Stimulated activated CD4-positive, alpha-beta T cell treated with anti-CD3 and anti-CD28 coated beads, TNF-alpha, amount 100 ng/mL, for 48 hours (primary cell): ENCODE results near the gene ACTG1.

Experiments used
- DNase-seq, 3 donors: peaks; one replicate each; pipeline ENCODE4 v3.0.0-alpha.2; 2020; ENCODE audit warnings: low read depth in 3 of 3

Gene ACTG1

DNA sequence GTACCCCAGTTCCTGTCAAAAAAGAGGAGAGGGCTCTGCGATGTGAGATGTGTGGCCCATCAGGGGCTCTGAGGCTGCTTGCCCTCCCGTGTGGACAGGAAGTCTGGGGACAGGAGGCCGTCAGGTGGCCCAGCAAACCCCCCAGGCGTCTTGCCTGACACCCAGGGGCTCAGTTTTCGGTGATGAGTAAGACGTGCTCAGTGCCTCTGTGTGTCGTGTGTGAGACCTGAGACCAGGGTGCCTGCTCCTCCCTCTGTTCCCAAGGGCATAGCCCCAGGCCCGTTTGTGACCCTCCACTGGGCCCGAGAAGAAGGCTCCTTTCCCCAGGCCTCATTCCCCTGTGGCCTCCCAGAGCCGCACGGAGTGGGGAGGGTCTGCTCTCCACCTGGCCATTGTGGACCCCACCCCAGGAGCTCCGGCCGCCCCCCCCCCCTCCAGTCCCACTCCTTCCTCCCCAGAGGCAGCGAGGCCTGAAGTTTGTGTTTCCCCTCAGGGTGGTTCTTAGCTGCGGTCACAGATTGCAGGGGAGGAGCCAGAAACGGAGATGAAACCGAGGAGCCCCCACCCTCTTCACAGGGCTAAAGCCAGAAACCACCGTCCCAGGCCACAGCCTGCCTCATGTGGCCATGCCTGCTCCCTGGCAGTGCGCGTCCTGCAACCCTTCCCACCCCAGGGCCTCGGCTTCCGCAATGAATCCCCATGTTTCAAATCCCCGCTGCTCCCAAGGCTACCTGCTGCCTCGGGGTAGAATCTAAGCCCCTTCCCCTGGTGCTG is 4.9 kb upstream of the ACTG1 start:
- no peak for DNase-seq

DNA sequence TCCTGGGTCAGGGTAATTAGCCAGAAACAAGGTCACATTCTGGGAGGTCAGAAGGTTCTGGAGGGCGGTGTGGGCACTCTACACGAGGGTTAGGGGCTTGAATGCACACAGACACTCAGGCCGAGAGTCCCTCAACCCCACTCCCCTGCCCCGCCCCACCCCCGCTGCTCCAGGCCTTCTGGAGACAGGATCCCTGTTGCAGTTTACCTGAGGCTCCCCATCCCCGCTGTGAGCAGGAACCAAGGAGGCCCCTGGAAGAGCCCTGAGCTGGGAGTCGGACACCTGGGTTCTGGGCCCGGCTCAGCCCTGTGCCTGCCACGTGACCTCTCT is 4.4 kb upstream of the ACTG1 start:
- DNase-seq, result no peak

DNA sequence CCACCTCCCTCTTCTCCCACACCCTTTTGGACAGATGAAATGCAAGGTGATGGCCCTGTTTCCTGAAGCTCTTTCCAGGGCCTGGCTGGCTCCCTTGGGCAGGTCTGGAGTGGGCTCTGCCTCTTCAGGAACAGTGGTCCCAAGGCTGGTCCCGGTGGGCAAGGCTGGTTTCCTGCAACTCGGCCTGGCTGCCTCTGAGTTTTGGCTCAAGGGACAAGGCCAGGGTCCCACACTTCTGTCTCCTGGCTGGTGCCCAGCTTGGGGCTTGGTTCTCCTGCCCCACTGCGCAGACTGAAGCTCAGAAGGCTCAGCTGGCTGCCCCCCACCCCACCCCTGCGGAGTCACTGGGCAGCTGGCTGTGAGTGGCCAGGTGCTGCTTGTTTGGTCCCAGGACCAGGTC is 3.8 kb upstream of the ACTG1 start:
- DNase-seq, result no peak

DNA sequence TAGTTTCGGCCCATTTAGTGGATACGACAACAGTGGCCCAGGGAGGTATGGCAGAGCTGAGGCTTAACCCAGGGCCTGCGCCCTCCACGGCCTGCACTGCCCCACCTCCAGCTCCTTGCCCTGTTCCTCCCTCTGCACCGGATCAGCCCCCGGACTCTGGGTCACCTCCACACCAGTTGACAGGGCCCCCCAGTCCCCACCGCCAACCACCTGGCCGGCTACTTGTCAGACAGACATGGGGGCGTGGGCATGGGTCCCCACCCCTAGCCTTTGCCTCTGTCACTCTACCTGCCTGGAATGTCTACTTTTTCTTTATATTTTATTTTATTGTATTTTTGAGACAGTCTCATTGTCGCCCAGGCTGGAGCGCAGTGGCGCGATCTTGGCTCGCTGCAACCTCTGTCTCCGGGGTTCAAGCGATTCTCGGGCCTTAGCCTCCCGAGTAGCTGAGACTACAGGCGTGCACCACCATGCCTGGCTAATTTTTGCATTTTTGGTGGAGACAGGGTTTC is 3.0 kb upstream of the ACTG1 start:
- no peak for DNase-seq

DNA sequence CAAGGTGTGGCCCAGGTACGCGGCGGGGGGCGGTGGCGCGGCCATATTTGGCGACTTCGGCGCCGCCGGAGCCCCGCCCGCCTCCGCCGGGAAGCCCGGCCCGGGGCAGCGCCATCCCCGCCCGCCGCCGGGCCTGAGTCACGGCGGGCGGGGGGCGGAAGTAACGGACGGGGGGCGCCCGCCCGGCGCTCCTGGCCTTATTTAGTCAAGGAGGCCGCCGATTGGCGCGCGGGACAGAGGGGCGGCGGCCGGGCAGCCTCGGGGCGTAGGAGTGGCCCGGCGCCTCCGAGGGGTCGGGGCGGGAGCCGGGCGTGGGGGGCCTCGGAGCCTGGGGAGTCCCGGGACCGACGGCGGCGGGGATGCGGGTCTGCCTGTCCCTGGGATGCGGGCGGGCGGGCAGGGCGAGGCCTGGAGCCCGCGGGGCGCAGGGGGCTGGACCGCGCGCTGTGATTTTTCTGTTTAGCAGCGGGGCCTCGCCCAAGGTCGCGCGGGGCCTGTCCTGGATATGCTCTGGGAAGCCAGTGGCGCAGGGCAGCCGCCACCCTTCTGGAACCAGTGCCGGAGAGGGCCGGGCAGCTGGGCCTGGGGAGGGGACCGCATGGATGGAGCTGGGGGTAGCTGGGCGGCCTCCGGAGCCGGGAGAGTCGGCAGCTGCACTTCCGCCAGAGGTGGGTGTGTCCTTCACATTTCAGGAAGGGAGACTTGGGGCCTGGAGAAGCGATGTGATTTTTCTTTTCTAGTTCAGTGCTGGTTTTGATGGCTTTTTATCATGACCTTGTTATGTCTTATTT is 2.3 kb upstream of the ACTG1 start:
- DNase-seq, result peak in 1 of 3 donors; percentile 72

DNA sequence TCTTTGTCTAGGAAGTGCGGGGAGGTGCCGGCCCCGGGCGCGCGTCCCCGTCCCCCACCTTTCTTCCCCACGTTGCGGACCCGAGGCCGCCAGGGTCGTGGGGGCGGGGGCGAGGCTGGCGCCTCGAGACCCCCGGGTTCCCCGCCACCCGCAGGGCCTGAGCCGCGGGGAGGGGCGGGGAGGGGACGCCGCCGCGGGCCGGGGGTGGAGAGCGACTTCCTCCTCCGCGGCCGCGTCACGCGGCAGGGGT is 1.8 kb upstream of the ACTG1 start:
- no peak for DNase-seq

DNA sequence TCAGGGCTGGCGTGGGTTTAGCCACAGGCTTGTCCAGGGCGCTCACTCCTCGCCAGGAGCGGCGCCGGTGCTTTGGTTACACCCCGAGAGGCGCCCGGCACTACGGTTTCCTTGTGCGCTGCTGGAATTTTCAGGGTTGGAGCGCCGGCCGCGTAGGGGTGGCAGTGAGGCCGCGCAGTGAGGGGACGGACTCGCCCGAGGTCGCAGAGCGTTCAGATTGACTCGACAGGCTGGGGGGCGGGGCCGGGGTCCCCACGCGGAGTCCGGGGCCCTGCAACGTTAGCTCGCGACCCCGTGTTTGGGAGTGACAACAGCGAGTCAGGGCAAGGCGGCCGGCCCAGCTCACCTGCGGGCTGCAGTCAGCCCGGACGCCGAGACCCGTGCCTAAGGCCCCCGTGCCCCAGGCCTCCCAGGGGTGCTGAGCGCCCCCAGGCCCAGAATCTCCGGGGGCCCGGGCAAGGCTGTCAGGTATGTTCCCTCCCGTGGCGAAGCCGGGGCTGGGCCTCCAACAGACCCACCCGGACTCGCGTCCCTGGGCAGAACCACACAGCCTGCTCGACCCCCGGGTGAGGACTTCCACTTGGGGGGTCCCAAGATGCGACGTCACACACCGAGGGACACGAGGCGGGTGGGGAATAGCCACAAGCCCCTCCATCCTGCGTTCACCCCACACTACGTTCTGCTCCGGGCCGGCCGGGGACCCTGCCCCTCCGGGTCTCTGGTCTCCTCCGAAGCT is 1.3 kb upstream of the ACTG1 start:
- peak in 1 of 3 donors; percentile 45 for DNase-seq

DNA sequence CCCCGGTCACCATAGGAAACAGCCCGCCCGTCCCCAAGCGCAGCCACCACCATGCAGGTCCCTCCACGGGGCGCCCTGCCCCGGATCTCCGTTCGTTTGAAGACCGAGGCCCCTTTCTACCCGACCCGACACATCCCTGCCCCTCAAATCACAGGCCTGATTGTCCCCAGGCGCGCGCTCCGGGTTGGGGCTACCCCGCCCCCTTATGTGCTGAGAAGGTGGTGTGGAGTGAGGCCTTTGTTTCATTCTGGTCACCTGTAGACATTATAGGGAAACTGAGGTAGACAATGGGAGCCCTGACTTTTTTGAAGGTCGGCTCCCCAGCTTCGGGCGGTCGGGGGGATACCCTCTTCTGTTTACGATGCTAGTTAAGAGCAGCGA is 763 bp upstream of the ACTG1 start:
- peak in 2 of 3 donors; percentile 63 for DNase-seq

DNA sequence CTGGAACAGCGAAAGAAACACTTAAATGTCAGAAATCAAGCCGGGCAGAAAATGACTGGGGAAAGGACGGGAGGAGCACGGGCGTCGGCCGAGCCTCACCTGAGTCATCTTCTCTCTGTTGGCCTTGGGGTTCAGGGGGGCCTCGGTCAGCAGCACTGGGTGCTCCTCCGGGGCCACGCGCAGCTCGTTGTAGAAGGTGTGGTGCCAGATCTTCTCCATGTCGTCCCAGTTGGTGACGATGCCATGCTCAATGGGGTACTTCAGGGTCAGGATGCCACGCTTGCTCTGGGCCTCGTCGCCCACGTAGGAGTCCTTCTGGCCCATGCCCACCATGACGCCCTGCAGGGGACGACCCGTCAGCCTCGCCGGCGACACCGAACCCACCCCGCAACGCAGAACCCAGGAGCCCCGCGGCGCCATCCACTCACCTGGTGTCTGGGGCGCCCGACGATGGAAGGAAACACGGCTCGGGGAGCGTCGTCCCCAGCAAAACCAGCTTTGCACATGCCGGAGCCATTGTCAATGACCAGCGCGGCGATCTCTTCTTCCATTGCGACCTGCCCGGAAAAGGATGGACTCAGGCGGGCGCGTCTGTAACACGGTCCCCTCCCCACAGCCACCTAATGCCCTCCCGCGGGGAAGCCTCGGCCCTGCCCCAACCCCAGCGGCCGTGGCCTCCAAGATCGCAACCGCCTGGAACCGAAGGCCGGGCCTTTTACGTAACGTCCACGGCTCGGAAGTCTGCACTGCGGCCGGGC is 616 bp downstream of the ACTG1 start:
- no peak for DNase-seq

DNA sequence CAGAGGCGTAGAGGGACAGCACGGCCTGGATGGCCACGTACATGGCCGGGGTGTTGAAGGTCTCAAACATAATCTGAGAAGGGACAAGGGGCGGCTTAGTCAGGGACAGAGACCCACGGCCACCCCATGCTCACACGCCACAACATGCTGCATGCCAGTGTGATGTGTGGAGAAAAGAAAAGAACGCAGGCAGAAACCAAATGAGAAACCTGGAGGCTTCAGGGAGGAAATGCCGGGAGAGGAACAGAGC is 1.1 kb downstream of the ACTG1 start:
- no peak for DNase-seq

DNA sequence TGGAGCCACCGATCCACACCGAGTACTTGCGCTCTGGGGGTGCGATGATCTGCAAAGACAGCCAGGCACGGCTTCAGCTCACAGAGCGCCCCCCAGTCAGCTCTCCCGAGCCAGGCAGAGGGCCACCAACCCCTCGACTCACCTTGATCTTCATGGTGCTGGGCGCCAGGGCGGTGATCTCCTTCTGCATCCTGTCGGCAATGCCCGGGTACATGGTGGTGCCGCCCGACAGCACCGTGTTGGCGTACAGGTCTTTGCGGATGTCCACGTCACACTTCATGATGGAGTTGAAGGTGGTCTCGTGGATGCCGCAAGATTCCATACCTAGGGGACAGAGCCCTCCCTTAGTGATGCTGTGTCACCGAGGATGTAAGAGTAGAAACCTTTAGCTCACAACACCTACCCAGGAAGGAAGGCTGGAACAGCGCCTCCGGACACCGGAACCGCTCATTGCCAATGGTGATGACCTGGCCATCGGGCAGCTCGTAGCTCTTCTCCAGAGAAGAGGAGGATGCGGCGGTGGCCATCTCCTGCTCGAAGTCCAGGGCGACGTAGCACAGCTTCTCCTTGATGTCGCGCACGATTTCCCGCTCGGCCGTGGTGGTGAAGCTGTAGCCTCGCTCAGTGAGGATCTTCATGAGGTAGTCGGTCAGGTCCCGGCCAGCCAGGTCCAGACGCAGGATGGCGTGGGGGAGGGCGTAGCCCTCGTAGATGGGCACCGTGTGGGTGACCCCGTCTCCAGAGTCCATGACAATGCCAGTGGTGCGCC is 1.6 kb downstream of the ACTG1 start:
- DNase-seq, result no peak

DNA sequence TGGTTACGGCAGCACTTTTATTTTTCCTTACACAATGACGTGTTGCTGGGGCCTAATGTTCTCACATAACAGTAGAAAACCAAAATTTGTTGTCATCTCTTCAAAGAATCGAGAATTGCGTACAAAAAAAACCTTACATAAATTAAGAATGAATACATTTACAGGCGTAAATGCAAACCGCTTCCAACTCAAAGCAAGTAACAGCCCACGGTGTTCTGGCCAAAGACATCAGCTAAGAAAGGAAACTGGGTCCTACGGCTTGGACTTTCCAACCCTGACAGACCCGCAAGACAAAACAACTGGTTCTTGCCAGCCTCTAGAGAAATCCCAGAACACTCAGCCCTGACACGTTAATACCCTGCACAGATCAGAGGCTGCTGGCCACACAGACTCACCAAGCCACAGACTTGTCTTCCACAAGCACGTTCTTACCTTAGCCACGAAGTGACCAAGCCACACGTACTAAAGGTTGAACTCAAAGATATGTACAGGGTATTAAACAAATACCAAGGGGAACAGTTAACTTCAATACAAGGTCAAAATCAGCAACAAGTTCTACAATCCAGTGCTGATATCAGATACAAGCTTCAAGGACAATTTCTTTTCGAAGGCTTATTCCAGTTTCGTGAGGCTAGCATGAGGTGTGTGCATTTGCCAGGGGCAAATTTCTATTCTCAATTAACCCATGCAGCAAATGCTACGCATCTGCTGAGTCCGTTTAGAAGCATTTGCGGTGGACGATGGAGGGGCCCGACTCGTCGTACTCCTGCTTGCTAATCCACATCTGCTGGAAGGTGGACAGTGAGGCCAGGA is 2.4 kb downstream of the ACTG1 start:
- DNase-seq, result no peak

DNA sequence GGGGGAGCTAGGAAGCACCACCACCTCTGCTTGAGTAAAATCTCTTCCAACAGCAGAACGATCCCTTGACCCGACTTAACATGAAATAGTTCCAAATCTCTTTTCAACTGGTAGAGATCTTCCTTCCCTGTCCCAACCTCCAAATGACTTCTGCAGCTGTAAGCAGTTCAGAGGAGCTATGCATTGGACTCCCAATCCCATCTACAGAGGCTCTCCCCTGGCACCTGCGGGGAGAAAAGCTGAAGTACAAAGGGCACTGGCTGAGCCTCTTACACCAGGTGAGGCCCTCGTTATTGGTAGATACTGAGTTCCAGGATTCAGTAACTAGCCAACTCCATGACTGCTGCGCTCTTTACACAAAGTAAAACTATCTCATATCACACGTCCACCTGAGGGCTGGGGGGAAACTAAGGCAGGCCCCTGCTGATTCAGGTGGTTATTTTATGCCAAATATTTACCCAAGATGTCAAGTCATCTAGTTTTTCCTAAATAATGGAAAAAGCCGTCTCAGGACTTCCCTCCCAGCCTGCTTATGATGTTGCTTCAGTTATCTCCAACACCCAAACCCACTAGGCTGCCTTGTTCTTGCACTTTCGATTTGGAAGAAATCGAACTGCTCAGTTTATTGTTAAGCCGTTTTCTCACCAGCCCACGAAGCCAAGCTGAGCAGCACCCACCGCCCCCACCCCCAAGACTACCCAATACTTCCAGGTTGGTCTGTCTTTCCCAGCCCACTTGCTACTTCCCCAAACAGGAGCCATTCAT is 3.2 kb downstream of the ACTG1 start:
- no peak for DNase-seq

DNA sequence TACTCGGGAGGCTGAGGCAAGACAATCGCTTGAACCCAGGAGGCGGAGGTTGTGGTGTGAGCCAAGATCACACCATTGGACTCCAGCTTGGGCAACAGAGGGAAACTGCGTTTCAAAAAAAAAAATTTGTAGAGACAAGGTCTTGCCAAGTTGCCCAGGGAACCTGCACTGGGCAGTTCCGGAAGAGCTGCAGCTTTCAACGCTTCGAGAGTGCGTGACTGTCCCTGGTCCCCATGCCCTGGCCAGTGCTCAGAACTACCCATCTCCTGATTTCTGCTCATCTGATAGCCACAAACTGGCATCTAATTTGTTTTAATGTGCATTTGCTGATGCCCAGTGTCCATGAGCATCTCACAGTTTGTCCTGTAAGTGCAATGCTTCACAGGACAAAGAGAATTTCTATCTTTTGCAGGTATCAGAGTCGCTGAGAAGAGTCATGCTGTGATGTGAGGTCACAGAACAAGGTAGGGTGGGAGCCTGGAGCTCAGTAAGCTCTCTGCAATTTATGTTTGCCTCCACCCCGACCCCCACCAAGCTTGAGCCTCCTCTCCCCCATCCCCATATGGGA is 3.9 kb downstream of the ACTG1 start:
- no peak for DNase-seq

DNA sequence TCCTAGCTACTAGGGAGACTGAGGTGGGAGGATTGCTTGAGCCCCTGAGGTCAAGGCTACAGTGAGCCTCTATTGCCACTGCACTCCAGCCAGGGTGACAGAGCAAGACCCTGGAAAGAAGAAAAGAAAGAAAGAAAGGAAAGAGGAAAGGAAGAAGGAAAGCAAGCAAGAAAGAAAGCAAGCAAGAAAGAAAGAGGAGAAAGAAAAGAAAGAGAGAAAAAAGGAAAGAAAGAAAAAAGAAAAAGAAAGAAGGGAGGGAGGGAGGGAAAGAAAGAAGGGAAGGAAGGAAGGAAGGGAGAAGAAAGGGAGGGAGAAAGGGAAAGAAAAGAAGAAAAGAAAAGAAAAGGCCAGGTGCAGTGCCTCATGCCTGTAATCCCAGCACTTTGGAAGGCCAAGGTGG is 9.0 kb downstream of the ACTG1 start:
- no peak for DNase-seq

DNA sequence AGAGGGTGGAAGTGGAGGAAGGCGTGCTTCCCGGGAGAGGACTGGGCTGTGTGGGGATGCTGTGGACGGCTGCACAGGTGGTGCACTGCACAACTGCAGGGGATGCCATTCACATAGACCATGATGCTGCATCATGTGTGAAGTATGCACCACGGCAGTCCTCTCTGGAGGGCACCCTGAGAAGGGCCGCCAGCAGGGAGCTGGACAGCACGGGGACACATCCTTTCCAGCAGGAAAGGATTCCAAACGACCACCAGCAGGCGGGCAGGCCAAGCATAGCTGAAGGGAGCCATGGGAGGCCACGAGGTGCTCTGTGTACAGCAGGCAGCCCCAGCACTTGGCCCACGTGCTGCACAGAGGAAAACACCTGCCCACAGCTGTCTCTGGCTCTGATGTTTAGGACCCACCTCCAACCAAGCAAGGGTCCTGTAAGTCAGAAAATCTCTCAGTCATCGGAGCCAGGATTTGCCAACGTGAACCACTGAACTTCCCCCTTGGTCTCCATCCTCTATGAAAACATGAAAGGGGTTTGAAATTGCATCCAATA is 10.1 kb downstream of the ACTG1 start:
- DNase-seq, result no peak

DNA sequence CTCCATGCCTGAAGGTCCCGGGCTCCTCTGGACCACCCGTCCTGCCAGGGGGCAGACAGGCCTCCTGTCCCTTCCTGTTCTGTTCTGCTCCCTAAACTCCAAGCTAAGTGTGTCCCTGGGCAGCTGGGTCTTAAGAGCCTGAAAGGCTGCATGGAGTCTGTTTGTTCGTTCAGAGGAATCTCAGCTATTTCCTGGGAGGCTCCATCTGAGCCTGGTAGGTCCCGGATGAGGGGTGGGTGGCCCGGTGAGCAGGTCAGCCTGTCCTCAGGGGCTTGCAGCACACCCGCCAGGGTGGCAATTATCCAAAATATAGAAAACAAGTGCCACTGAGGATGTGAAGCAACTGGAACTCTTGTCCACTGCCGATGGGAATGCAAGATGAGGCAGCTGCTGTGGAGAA is 12.6 kb downstream of the ACTG1 start:
- DNase-seq, result no peak

DNA sequence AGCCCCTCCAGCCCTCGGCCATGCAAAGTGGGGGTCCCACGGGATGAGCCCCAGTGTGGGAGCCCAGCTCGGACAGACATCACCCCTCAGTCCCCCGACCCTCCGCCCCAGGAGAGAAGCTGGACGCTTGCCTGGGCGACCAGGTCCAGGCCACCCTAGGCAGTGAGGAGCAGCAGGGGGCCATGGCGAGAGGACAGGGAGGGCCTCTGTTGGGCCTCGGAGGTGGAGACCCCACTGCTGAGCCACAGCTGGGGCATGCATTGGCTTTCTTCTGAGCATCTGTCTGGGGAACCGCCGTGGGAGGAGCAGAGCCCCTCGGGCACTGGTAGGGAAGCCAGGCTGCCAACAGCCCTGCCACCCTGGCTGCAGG is 13.0 kb downstream of the ACTG1 start:
- no peak for DNase-seq

DNA sequence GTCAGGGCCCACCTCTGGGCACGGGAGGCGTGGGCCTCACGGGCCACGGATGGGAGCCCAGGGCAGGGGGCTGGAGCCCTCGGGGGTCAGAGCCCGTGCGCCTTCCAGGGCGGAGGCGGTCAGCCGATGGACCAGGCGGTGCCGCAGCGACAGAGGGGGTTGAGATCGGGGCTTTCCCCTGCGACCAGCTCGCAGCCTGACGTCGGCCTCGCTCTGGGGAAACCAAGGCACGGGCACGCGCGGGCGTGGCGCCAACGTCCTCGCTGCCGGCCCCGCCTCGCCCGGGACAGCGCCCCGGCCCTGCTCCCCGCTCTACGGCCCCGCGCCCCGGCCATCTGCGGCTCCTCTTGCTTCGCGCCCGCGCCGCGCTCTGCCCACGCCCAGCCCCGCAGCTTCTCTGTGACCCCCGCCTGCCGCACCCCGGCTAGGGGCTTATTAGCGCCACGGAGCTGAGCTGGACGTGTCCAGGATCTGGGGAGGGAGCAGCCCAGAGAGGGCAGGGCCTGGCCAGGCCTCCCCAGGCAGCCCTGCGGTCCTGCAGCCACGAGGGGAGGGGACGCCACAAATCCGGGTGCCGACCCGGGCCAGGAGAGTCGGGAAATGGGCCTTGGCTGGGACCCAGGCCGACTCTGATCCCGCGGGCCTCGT is 13.5 kb downstream of the ACTG1 start:
- no peak for DNase-seq
